SK-N-SH treated with all-trans-retinoic acid at 6 μM for 48 hours (cell line): ENCODE data around the gene TNS1.

Experiments used
- ARNTL ChIP-seq: fragments of 450-650 bp; formaldehyde crosslinking; IDR thresholded peaks from 2 replicates; pipeline ENCODE4 v1.5.0; 2020; ENCODE audit warnings: low read depth, mild to moderate bottlenecking, moderate library complexity, borderline replicate concordance
- BACH2 ChIP-seq: fragments of 250-450 bp; sonication (Bioruptor Pico); IDR thresholded peaks from 2 replicates; pipeline ENCODE4 v1.9.0; 2021; ENCODE audit warnings: mild to moderate bottlenecking, borderline replicate concordance
- CREB5 ChIP-seq: fragments of 250-450 bp; sonication (Bioruptor Pico); IDR thresholded peaks from 2 replicates; pipeline ENCODE4 v1.5.1; 2020; ENCODE audit warnings: low read depth, mild to moderate bottlenecking, moderate library complexity
- CSDC2 ChIP-seq: fragments of 250-450 bp; sonication (Bioruptor Pico); IDR thresholded peaks from 2 replicates; pipeline ENCODE4 v1.5.0; 2020; ENCODE audit warnings: mild to moderate bottlenecking, moderate library complexity
- CSRNP3 ChIP-seq: fragments of 250-450 bp; sonication (Bioruptor Pico); IDR thresholded peaks from 2 replicates; pipeline ENCODE4 v1.5.1; 2021; ENCODE audit warnings: mild to moderate bottlenecking, moderate library complexity
- GLIS3 ChIP-seq: fragments of 250-450 bp; sonication (Bioruptor Pico); IDR thresholded peaks from 2 replicates; pipeline ENCODE4 v1.5.0; 2020; ENCODE audit warnings: mild to moderate bottlenecking, moderate library complexity
- PATZ1 ChIP-seq: fragments of 250-450 bp; sonication (Bioruptor Pico); IDR thresholded peaks from 2 replicates; pipeline ENCODE4 v1.8.0; 2020; ENCODE audit warnings: mild to moderate bottlenecking, moderate library complexity, borderline replicate concordance
- POU6F1 ChIP-seq: fragments of 250-450 bp; sonication (Bioruptor Pico); IDR thresholded peaks from 2 replicates; pipeline ENCODE4 v1.8.0; 2021; ENCODE audit warnings: low read depth, mild to moderate bottlenecking, moderate library complexity, borderline replicate concordance
- PPARA ChIP-seq: fragments of 250-450 bp; sonication (Bioruptor Pico); IDR thresholded peaks from 2 replicates; pipeline ENCODE4 v1.5.0; 2020; ENCODE audit warnings: mild to moderate bottlenecking, borderline replicate concordance
- RARB ChIP-seq: fragments of 250-450 bp; sonication (Bioruptor Pico); IDR thresholded peaks from 2 replicates; pipeline ENCODE4 v1.8.0; 2021; ENCODE audit warnings: mild to moderate bottlenecking, moderate library complexity
- ZFP3 ChIP-seq: fragments of 250-450 bp; sonication (Bioruptor Pico); IDR thresholded peaks from 2 replicates; pipeline ENCODE4 v1.5.0; 2020; ENCODE audit warnings: mild to moderate bottlenecking, moderate library complexity
- ZNF70 ChIP-seq: fragments of 450-650 bp; formaldehyde crosslinking; IDR thresholded peaks from 2 replicates; pipeline ENCODE4 v1.5.0; 2020; ENCODE audit warnings: mild to moderate bottlenecking, moderate library complexity

GRCh38 chr2:217953011-217953481 is 49.7 kb downstream of the TNS1 start:
- TF ChIP-seq PATZ1 (CRISPR knock-in tag): no peak
- TF ChIP-seq RARB (CRISPR knock-in tag): no peak
- TF ChIP-seq CREB5 (CRISPR knock-in tag): no peak
- no peak for TF ChIP-seq CSRNP3
- TF ChIP-seq PPARA (CRISPR knock-in tag): no peak
- TF ChIP-seq ARNTL (CRISPR knock-in tag): no peak
- no peak for TF ChIP-seq CSDC2 (CRISPR knock-in tag)
- TF ChIP-seq ZNF70 (CRISPR knock-in tag): no peak
- no peak for TF ChIP-seq ZFP3 (CRISPR knock-in tag)
- no peak for TF ChIP-seq POU6F1 (CRISPR knock-in tag)
- no peak for TF ChIP-seq BACH2 (CRISPR knock-in tag)
- TF ChIP-seq GLIS3 (CRISPR knock-in tag): no peak
